Heart left ventricle (tissue), 13 donors: ENCODE measurements around the gene CPNE5.

ENCODE experiments used
- POLR2A ChIP-seq, 2 donors: fragments of 450-650 bp; IDR thresholded peaks; one replicate each; pipeline ENCODE4 v1.6.1; 2017; ENCODE audit warnings: antibody characterized with exemption in 2 of 2, mild to moderate bottlenecking in 2 of 2, moderate library complexity in 2 of 2
- TF ChIP-seq, protein P1 (sequence below), 12 donors: fragments of 200-600 bp; sonication (generic) in 4 of 12; IDR thresholded peaks; one replicate each; pipeline versions ENCODE4 v1.5.0 to v1.8.0; 2018 to 2022; ENCODE audit warnings: antibody characterized with exemption in 12 of 12, mild to moderate bottlenecking in 5 of 12
- donor health status: ischemic (EF 13 %, LVEDD 7.1; RV severe dilation, severe dysfunction).
- donor health status: DM: no; HTN: yes; CAD: no.
- donor health status: DM: no; HTN: no; CAD: no.
- donor health status: ischemic (EF 25% LVEDD 6.9; RV normal size, moderate dysfunction).
- donor health status: ischemic (EF 25% LVEDD 5.7; RV mildly dilated, moderate dysfunction).
- donor health status: ischemic (EF 35%, LVEDD 5.7; RV mildly dilated, moderate dysfunction).
- donor health status: nonischemic (EF 11% LVEDD 7.7; RV severe dilation, severe dysfunction).
- donor health status: DM: yes; HTN: yes; CAD: no.
- donor health status: PGD.
- donor health status: ischemic (EF 29% LVEDD 5.4; RV normal size, mild dysfunction).
- donor health status: nonischemic (EF 23%, LVEDD 6.1; RV moderate dilation, normal function).

DNA sequence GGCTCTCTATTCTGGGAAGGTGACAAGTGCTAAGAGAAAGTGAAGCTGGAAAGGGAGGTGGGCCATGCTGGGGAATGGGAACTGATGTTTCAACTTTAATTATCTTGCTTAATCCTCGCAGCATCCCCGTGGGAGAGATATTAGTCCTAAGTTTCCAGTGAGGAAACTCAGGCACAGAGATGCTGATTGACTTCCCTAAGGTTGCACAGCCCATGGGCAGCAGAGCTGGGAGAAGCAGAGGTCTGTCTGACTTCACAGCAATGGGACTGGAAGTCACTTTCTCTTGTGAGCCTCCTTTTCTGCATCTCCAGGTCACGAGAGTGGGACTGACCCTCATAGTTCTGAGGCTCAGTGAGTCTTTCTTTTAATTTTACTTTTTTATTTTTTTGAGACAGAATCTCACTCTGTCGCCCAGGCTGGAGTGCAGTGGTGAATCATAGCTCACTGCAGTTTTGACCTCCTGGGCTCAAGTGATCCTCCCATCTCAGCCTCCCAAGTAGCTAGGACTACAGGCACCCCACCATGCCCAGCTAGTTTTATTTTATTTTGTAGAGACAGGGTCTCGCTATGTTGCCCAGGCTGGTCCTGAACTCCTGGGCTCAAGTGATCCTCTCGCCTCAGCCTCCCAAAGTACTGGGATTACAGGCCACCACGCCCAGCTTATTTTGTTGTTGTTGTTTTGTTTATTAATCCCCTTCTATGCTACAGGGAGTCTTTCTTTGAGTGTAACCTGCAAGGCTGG lies 139.0 kb downstream of the CPNE5 start:
- TF ChIP-seq, protein P1, sequence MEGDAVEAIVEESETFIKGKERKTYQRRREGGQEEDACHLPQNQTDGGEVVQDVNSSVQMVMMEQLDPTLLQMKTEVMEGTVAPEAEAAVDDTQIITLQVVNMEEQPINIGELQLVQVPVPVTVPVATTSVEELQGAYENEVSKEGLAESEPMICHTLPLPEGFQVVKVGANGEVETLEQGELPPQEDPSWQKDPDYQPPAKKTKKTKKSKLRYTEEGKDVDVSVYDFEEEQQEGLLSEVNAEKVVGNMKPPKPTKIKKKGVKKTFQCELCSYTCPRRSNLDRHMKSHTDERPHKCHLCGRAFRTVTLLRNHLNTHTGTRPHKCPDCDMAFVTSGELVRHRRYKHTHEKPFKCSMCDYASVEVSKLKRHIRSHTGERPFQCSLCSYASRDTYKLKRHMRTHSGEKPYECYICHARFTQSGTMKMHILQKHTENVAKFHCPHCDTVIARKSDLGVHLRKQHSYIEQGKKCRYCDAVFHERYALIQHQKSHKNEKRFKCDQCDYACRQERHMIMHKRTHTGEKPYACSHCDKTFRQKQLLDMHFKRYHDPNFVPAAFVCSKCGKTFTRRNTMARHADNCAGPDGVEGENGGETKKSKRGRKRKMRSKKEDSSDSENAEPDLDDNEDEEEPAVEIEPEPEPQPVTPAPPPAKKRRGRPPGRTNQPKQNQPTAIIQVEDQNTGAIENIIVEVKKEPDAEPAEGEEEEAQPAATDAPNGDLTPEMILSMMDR (IDR thresholded peaks at IDR 0.05): no peak
- no peak for TF ChIP-seq POLR2A (IDR thresholded peaks at IDR 0.05)
